Stimulated activated effector memory CD8-positive, alpha-beta T cell treated with anti-CD3 and anti-CD28 coated beads, Interleukin-12 subunit alpha, Interleukin-12 subunit beta, amount 100 ng/mL, for 72 hours (primary cell): Measurements from ENCODE around the gene PICALM.
"Not testable (repeated sequence)": the region's sequence is repeated elsewhere in the genome, so short reads cannot be mapped to it uniquely, and the experiment has no call there.

ENCODE experiments used
- ATAC-seq: fragments of 150-1000 bp; cut with Tn5 transposase; 2 replicates; pipeline ENCODE4 v1.10.0; 2021
- DNase-seq, 2 donors: peaks; one replicate each; pipeline ENCODE4 v3.0.0; 2021 to 2022; ENCODE audit warnings: low spot score in 2 of 2
- H3K27ac Mint-ChIP-seq: one replicate; pipeline ENCODE4 v1.8.0; 2022; ENCODE audit warnings: mild to moderate bottlenecking, mixed read lengths
- H3K36me3 Mint-ChIP-seq: one replicate; pipeline ENCODE4 v1.8.0; 2022; ENCODE audit warnings: mild to moderate bottlenecking, mixed read lengths
- H3K4me1 Mint-ChIP-seq: one replicate; pipeline ENCODE4 v1.8.0; 2022; ENCODE audit warnings: mixed read lengths
- H3K4me3 Mint-ChIP-seq: one replicate; pipeline ENCODE4 v1.8.0; 2022; ENCODE audit warnings: mild to moderate bottlenecking, mixed read lengths
- H3K9me3 Mint-ChIP-seq: one replicate; pipeline ENCODE4 v1.8.0; 2022; ENCODE audit warnings: mixed read lengths

PICALM gene, protein sequence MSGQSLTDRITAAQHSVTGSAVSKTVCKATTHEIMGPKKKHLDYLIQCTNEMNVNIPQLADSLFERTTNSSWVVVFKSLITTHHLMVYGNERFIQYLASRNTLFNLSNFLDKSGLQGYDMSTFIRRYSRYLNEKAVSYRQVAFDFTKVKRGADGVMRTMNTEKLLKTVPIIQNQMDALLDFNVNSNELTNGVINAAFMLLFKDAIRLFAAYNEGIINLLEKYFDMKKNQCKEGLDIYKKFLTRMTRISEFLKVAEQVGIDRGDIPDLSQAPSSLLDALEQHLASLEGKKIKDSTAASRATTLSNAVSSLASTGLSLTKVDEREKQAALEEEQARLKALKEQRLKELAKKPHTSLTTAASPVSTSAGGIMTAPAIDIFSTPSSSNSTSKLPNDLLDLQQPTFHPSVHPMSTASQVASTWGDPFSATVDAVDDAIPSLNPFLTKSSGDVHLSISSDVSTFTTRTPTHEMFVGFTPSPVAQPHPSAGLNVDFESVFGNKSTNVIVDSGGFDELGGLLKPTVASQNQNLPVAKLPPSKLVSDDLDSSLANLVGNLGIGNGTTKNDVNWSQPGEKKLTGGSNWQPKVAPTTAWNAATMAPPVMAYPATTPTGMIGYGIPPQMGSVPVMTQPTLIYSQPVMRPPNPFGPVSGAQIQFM

DNA sequence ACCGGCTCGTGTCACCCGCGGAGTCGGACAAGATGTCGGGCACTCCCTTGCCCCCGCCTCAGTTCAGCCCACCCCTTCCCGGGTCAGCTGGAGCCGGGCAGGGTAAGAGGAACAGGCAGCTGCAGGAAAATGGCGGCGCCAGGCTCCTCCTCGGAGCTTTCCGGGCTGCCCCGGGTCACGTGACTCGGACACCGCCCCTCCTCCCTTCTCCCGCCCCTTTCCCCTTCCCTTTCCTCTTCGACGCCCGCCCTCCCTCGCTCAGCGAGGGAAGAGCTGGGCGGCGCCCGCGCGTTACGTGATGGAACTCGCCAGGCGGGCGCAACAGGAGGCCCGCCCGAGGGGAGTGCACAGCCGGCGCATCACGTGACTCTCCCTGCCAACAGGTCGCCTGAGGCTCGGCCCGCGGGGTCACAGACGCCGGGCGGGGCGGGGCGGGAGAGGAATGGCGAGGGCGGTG is at the start of gene PICALM:
PICALM (minus strand) TSS at position 134 of the 457 bp plus-strand sequence. CDS start 304 bp downstream, outside the sequence.
- Mint-ChIP-seq H3K4me1 (peaks cover 13% of the 10 kb centered on the region), H3K27ac (peak within 1 kb of the TSS; percentile 97), H3K9me3 (no peaks in the 10 kb centered on the region), H3K4me3 (peak within 1 kb of the TSS; percentile 99), H3K36me3 (peaks cover 47% of the 10 kb centered on the region)
- ATAC-seq: peak; percentile 93
- DNase-seq: peak; percentile 91 to 97

DNA sequence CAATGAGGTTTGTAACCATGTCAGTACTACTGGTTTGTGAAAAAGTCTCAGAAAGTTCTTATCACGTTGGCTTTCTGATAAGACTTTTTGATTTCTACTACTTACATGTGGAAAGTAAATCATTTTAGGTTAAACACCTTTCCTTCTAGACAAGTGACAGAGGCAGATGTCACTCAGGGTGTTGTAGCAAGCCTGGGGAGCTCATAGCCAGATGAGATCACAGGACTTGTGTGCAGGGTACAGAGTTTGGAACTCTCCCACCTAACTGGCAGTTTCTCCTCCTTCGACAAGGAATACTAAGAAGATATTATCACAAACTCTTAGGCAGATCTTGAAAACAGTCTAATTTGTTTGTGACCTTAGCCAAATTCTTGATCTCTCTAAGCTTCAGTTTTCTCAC is 49.4 kb upstream of the PICALM start:
- Mint-ChIP-seq H3K36me3 (no peaks in the 10 kb centered on the region), H3K27ac (no peak overlapping the region), H3K9me3 (no peaks in the 10 kb centered on the region), H3K4me3 (no peak overlapping the region), H3K4me1 (peaks cover 38% of the 10 kb centered on the region)
- ATAC-seq: peak; percentile 25
- no peak for DNase-seq

DNA sequence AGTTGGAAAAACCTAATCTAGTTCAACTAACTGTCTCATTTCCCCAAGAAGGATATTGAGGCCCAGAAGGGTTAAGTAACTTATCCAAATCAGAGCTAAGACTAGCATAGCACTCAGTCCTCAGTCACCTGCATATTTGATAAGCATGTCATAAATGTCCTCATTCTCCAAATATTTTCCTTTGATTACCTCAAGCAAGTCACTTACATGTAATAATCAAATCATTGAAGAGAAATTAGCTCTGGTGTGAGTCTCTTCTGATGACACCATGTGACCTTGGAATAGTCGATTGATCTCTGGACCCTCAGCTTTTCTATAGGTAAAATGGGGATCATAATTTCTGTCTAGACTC is 48.8 kb upstream of the PICALM start:
- DNase-seq (no peak), ATAC-seq (no peak)
- H3K4me3 Mint-ChIP-seq: no peak overlapping the region
- H3K4me1 Mint-ChIP-seq: peaks cover 35% of the 10 kb centered on the region
- no peaks in the 10 kb centered on the region for H3K36me3 Mint-ChIP-seq
- no peaks in the 10 kb centered on the region for H3K9me3 Mint-ChIP-seq
- H3K27ac Mint-ChIP-seq: peak overlapping the region; percentile 90

DNA sequence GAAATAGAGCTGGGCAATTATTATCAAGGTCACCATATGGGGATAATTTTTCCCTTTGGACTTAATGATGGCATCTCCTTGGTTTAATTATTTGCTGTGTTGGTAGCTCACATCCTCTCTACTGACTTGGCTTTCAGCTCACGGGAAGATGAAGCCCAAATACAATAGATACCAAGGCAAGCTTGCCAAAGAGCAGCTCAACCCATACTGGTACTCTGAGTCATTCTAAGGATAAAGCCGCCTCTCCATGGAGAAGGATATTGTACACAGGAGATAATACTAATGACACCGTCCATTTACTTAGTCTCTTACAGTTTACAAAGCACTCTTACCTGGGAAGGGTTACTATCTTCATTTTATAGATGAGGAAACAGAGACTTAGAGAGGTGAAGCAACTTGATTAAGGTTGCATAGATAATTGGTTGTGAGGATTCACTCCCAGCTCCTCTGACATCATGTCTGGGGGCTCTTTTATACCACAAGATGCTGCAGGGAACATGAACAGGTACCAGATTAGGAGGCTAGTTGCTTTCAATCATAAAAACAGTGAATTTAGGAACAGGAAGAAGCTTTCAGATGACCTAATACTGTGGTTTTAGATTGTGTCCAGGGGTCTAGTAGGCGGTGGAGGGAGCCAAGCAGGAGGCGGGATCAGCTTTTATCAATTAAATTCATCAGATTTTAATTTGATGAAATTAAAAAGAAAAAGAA is 48.3 kb upstream of the PICALM start:
- H3K36me3 Mint-ChIP-seq: no peaks in the 10 kb centered on the region
- DNase-seq: no peak
- H3K9me3 Mint-ChIP-seq: no peaks in the 10 kb centered on the region
- H3K27ac Mint-ChIP-seq: peak overlapping the region; percentile 90
- H3K4me3 Mint-ChIP-seq: peak overlapping the region; percentile 45
- ATAC-seq: no peak
- peaks cover 31% of the 10 kb centered on the region for H3K4me1 Mint-ChIP-seq

DNA sequence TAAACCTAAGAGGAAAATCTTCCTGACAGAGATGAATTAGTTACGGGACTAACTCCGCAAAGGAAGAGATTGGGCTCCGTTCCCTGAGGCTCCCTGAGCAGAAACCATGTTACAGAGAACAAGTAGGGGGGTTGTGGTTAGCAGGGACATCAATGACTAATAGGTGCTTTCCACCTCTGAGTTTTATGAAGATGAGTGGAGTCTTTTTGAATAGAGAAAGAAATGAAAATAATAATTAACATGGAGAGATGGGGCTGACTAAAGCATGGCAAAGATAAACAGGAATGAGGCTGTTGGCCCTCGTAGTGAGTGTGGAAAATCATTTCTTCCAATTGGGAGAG is 47.5 kb upstream of the PICALM start:
- DNase-seq (peak; percentile 14 to 67), ATAC-seq (peak; percentile 99)
- H3K36me3 Mint-ChIP-seq: no peaks in the 10 kb centered on the region
- peak overlapping the region; percentile 90 for H3K27ac Mint-ChIP-seq
- H3K9me3 Mint-ChIP-seq: no peaks in the 10 kb centered on the region
- peaks cover 31% of the 10 kb centered on the region for H3K4me1 Mint-ChIP-seq
- H3K4me3 Mint-ChIP-seq: peak overlapping the region; percentile 45

DNA sequence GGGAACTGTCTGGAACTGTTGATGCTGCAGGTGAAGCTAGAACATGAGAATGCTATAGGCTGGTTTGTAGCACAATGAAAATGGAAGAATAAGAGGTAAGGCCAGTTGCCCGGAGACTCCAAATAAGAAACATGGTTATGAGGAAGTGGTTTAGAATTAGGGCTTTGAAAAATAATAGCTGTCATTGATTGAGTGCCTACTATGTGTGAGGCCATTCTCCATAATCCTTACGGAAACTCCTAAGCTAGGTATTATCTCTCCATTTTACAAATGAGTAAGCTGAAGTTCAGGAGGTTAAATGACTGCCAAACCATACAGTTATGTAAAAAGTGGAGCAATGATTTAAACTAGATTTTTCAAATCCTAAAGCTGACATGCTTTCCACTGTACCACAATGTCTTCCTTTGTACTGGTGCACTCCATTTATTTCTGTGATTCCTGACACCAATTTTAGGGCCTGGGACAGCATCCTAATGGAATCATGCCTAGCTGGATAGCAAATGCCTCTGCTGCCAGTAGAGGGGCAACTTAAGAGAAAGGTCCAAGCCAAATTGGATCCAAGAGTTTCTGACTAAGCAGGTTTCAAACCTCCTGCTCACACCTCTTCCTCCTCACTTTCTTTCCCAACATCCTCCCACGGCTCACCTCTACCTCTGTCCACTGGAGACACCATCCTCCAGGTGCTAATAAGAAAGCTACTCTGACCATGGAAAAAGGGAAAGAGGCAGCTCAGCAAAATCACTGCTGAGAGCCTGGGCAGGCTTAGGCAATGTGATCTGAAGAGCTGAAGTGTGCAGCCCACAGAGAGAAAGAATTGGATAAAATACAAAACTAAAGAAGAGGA is 46.9 kb upstream of the PICALM start:
- peak; percentile 64 for ATAC-seq
- Mint-ChIP-seq H3K4me1 (peaks cover 31% of the 10 kb centered on the region), H3K36me3 (no peaks in the 10 kb centered on the region), H3K27ac (peak overlapping the region; percentile 90), H3K4me3 (peak overlapping the region; percentile 45), H3K9me3 (no peaks in the 10 kb centered on the region)
- DNase-seq: no peak

DNA sequence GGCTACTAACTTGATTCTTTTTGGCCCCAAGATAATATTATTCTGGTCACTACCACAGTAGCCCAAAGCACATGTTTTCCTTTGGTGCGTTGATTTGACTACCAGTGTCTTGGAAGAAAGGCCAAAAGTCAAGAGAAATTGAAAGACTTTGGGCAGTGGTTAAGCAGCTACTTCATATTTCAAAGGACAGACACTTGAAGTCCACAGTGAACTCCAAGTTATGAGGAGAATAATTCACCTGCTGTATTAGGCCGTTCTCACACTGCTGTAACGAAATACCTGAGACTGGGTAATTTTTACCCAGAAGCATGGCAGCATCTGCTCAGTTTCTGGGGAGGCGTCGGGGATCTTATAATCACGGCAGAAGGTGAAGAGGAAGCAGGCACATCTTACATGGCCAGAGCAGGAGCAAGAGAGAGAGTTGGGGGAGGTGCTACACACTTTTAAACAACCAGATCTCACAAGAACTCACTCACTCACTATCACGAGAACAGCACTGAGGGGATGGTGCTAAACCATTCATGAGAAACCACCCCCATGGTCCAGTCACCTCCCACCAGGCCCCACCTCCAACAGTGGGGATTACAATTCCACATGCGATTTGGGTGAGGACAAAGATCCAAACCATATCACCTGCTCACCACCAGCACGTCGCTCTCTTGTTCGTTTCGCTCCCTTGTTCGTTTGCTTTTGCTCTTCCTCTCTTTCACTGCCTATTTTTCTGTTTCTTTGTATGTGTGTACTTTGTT is 40.2 kb upstream of the PICALM start:
- ATAC-seq: no peak
- peak overlapping the region; percentile 20 for H3K27ac Mint-ChIP-seq
- DNase-seq: no peak
- peaks cover 5% of the 10 kb centered on the region for H3K4me1 Mint-ChIP-seq
- H3K9me3 Mint-ChIP-seq: no peaks in the 10 kb centered on the region
- no peaks in the 10 kb centered on the region for H3K36me3 Mint-ChIP-seq
- no peak overlapping the region for H3K4me3 Mint-ChIP-seq

DNA sequence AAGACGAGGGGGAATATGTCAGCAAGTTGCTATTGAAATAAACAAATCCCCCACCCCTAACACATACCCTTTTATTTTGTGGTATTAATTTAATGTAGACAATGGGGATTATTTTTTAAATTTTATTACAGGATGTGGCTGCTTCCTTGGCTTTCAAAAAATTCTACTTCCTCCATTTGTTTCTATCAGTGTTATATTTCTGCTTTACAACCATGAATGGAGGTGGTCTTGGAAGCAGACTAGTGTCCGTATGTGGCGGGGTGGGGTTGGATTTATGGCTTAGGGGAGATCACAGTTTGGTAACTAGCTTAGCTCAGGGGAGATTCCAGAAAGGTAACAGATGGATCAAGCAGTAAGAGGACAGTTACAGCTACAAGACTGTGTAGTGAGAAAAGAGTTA is 39.3 kb upstream of the PICALM start:
- Mint-ChIP-seq H3K4me3 (no peak overlapping the region), H3K9me3 (no peaks in the 10 kb centered on the region), H3K36me3 (no peaks in the 10 kb centered on the region), H3K27ac (peak overlapping the region; percentile 8), H3K4me1 (no peaks in the 10 kb centered on the region)
- ATAC-seq (no peak), DNase-seq (no peak)

DNA sequence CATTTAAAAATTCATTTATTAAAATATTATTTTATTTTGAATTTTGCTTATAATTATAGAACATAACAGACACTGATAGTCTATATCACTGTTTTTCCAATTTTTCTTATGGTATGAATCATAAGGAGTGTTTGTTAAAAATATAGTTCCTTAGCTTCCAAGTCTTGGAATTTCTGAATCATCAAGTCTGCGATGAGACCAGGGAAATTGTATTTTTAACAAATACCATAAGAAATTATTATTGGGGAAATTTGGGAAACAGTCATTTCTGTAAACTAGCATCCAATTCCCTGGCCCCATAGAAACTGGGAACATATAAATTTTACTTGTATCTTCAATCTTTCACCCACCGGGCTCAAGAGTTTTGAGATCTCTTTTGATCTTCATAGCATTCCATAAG is 38.0 kb upstream of the PICALM start:
- H3K4me1 Mint-ChIP-seq: no peaks in the 10 kb centered on the region
- no peak overlapping the region for H3K27ac Mint-ChIP-seq
- no peaks in the 10 kb centered on the region for H3K9me3 Mint-ChIP-seq
- H3K36me3 Mint-ChIP-seq: no peaks in the 10 kb centered on the region
- H3K4me3 Mint-ChIP-seq: no peak overlapping the region
- ATAC-seq (no peak), DNase-seq (no peak)

DNA sequence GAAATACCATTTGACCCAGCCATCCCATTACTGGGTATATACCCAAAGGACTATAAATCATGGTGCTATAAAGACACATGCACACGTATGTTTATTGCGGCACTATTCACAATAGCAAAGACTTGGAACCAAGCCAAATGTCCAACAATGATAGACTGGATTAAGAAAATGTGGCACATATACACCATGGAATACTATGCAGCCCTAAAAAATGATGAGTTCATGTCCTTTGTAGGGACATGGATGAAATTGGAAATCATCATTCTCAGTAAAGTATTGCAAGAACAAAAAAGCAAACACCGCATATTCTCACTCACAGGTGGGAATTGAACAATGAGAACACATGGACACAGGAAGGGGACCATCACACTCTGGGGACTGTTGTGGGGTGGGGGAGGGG is 37.1 kb upstream of the PICALM start:
- not testable (repeated sequence) for H3K9me3 Mint-ChIP-seq, ATAC-seq, H3K27ac Mint-ChIP-seq, H3K36me3 Mint-ChIP-seq, DNase-seq, H3K4me3 Mint-ChIP-seq, H3K4me1 Mint-ChIP-seq

DNA sequence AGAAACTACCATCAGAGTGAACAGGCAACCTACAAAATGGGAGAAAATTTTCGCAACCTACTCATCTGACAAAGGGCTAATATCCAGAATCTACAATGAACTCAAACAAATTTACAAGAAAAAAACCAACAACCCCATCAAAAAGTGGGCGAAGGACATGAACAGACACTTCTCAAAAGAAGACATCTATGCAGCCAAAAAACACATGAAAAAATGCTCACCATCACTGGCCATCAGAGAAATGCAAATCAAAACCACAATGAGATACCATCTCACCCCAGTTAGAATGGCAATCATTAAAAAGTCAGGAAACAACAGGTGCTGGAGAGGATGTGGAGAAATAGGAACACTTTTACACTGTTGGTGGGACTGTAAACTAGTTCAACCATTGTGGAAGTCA is 36.7 kb upstream of the PICALM start:
- H3K36me3 Mint-ChIP-seq, H3K4me3 Mint-ChIP-seq, DNase-seq, H3K4me1 Mint-ChIP-seq, H3K9me3 Mint-ChIP-seq, H3K27ac Mint-ChIP-seq, ATAC-seq: not testable (repeated sequence)

DNA sequence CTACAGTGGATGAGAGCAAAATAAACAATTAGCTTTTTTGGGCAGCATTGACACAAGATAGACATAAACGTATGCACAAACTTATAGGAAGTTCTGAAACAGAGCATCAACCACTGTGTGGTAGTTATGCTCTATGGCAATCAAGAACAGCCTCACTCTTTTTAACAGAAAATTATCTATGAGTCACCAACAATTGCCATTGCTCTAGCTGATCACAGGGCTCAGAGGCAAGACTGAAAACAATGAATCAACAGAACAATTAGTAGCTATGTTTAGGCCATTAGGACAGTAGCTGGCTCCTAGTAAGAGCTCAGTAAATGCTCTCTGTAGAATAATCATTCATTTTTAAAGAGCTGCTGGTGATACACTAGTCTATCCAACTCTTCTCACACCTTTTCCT is 34.9 kb upstream of the PICALM start:
- no peak overlapping the region for H3K4me3 Mint-ChIP-seq
- no peak overlapping the region for H3K27ac Mint-ChIP-seq
- H3K36me3 Mint-ChIP-seq: no peaks in the 10 kb centered on the region
- no peaks in the 10 kb centered on the region for H3K9me3 Mint-ChIP-seq
- no peak for DNase-seq
- no peaks in the 10 kb centered on the region for H3K4me1 Mint-ChIP-seq
- no peak for ATAC-seq

DNA sequence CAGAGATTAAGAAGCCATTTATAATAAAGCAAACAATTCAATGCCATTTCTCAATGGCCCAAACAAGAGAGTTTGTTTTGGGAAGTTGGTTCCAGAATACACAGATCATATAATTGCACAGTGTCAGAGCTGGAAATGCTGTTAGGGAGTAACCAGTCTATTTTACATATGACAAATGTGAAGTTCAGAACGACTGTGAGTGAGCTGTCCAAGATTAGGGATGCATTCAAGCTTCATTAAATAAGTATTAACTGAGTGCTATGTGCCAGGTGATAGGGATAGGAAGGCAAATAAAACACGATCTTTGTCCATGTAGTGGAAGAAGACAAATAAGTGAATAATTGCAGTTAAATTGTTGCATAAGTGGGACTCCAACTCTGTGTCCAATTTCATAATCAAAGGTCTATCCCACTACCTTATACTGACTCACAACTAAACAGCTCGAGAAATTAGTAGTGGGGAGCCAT is 33.1 kb upstream of the PICALM start:
- no peaks in the 10 kb centered on the region for H3K9me3 Mint-ChIP-seq
- H3K4me3 Mint-ChIP-seq: no peak overlapping the region
- no peaks in the 10 kb centered on the region for H3K4me1 Mint-ChIP-seq
- H3K36me3 Mint-ChIP-seq: no peaks in the 10 kb centered on the region
- DNase-seq: no peak
- ATAC-seq: no peak
- H3K27ac Mint-ChIP-seq: no peak overlapping the region

DNA sequence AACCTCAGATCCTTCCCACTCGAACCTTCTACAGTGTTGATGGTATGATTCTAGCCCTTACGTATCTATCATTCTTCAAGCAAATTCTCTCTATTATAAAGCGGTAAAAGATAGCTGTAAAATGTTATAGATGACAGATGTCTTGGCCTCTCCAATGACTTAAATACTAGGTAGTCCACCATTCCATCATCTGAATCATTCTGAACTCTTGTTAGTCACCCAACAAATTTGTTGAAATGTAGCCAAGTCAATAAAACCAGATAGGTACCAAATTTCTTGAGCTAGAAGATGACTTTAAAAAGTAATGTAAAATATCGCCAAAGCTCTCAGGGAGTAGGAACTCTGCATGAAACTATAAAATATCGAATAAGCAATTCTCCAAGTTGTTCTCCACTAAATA is 32.6 kb upstream of the PICALM start:
- no peaks in the 10 kb centered on the region for H3K9me3 Mint-ChIP-seq
- H3K4me3 Mint-ChIP-seq: no peak overlapping the region
- ATAC-seq: no peak
- no peak for DNase-seq
- H3K27ac Mint-ChIP-seq: no peak overlapping the region
- H3K4me1 Mint-ChIP-seq: no peaks in the 10 kb centered on the region
- no peaks in the 10 kb centered on the region for H3K36me3 Mint-ChIP-seq
